Activated CD4-positive, alpha-beta T cell treated with anti-CD3 and anti-CD28 coated beads, Interleukin-2, amount 50 U/mL, for 4 hours (primary cell): ENCODE results near the gene CARF.

Experiments
- DNase-seq, 2 experiments: peaks; one replicate each; pipeline ENCODE4 v3.0.0-alpha.2; 2020

CARF gene

GRCh38 chr2:203021991-203022390 lies 109.9 kb downstream of the CARF start:
- no peak for DNase-seq

- no peak for DNase-seq
Observed at GRCh38 chr2:203022751-203023150, 110.7 kb downstream of the CARF start.

- no peak for DNase-seq
Observed at GRCh38 chr2:203025592-203025991, 113.5 kb downstream of the CARF start.

GRCh38 chr2:203030545-203030944 lies 118.5 kb downstream of the CARF start:
- DNase-seq: no peak

GRCh38 chr2:203030991-203031390 lies 118.9 kb downstream of the CARF start:
- DNase-seq: no peak

- no peak for DNase-seq
Observed at GRCh38 chr2:203033395-203033794, 121.3 kb downstream of the CARF start.

- no peak for DNase-seq
Observed at GRCh38 chr2:203035879-203036470, 123.9 kb downstream of the CARF start.
